HG02610 (cell line): ENCODE measurements around the gene FRAT1.

ENCODE experiments used
- ATAC-seq: cut with Tn5 transposase; IDR thresholded peaks from one replicate; pipeline ENCODE4 v1.9.1; 2021; ENCODE audit warnings: mild to moderate bottlenecking, moderate library complexity; ENCODE audit not compliant: unreplicated experiment

FRAT1 gene

GRCh38 chr10:97307866-97308780 lies 10.9 kb upstream of the FRAT1 start:
- ATAC-seq: no peak

GRCh38 chr10:97311111-97311626 lies 7.9 kb upstream of the FRAT1 start:
- ATAC-seq: no peak

- ATAC-seq: no peak
Observed at GRCh38 chr10:97312897-97313296, 6.2 kb upstream of the FRAT1 start.

GRCh38 chr10:97314671-97315070 lies 4.4 kb upstream of the FRAT1 start:
- ATAC-seq: no peak

- peak; percentile 22 for ATAC-seq
Observed at GRCh38 chr10:97319671-97320479, 804 bp downstream of the FRAT1 start.

- ATAC-seq: no peak
Observed at GRCh38 chr10:97320480-97321031, 1.5 kb downstream of the FRAT1 start.

- no peak for ATAC-seq
Observed at GRCh38 chr10:97321032-97321803, 2.1 kb downstream of the FRAT1 start.

GRCh38 chr10:97321804-97322190 lies 2.7 kb downstream of the FRAT1 start:
- ATAC-seq: no peak

GRCh38 chr10:97323501-97323900 lies 4.4 kb downstream of the FRAT1 start:
- no peak for ATAC-seq

- ATAC-seq: no peak
Observed at GRCh38 chr10:97325754-97326153, 6.7 kb downstream of the FRAT1 start.

- ATAC-seq: no peak
Observed at GRCh38 chr10:97327348-97328294, 8.6 kb downstream of the FRAT1 start.

- no peak for ATAC-seq
Observed at GRCh38 chr10:97328646-97329453, 9.8 kb downstream of the FRAT1 start.

- ATAC-seq: no peak
Observed at GRCh38 chr10:97329766-97330165, 10.7 kb downstream of the FRAT1 start.

GRCh38 chr10:97331153-97331703 lies 12.2 kb downstream of the FRAT1 start:
- no peak for ATAC-seq

- ATAC-seq: no peak
Observed at GRCh38 chr10:97332591-97333350, 13.7 kb downstream of the FRAT1 start.

GRCh38 chr10:97333351-97333600 lies 14.2 kb downstream of the FRAT1 start:
- no peak for ATAC-seq

GRCh38 chr10:97333601-97334369 lies 14.7 kb downstream of the FRAT1 start:
- ATAC-seq: peak; percentile 19
